Measurements from ENCODE around the gene SAMD7. TPM values are rescaled to one million over a fixed set of nuclear protein-coding genes. Genes with fewer than 3 reads are reported as not detected.

The SAMD7 gene
- total RNA-seq, 1 experiment from 2014 or later = not detected

DNA sequence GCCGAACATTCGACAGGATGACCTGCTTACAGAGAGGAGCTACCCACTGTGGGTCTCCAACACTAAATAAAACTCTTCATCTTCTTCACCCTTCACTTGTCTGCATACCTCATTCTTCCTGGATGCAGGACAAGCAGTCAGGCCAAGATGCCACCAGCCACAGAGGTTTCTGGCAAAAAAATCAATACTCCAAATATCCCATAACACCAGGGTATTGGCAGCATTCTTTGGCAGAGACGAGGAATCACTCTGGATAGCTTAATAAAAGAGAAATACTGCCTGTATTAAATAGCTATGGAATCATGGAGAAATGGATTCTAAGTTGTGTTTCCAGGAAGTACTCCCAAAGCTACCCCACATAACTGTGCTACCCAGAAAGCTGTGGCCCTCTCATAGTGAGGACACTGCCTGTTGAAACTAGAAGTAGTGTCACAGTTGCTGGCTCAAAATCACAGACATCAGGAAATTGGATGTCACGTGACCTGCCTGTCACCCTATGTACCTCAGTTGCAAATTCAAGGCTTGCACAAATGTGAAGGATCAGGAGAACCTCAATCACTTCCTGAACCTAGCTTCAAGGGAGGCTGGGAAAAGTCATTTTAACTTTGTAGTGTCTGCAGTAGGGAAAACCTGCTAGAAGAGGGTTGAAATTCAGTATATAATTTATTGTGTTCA, 30.7 kb upstream of the SAMD7 start:
- TF ChIP-seq, protein P1, sequence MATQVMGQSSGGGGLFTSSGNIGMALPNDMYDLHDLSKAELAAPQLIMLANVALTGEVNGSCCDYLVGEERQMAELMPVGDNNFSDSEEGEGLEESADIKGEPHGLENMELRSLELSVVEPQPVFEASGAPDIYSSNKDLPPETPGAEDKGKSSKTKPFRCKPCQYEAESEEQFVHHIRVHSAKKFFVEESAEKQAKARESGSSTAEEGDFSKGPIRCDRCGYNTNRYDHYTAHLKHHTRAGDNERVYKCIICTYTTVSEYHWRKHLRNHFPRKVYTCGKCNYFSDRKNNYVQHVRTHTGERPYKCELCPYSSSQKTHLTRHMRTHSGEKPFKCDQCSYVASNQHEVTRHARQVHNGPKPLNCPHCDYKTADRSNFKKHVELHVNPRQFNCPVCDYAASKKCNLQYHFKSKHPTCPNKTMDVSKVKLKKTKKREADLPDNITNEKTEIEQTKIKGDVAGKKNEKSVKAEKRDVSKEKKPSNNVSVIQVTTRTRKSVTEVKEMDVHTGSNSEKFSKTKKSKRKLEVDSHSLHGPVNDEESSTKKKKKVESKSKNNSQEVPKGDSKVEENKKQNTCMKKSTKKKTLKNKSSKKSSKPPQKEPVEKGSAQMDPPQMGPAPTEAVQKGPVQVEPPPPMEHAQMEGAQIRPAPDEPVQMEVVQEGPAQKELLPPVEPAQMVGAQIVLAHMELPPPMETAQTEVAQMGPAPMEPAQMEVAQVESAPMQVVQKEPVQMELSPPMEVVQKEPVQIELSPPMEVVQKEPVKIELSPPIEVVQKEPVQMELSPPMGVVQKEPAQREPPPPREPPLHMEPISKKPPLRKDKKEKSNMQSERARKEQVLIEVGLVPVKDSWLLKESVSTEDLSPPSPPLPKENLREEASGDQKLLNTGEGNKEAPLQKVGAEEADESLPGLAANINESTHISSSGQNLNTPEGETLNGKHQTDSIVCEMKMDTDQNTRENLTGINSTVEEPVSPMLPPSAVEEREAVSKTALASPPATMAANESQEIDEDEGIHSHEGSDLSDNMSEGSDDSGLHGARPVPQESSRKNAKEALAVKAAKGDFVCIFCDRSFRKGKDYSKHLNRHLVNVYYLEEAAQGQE (IDR thresholded peaks at IDR 0.05; ENCODE audit: insufficient read depth in 1 of 2, low read depth in 2 of 2, low read length in 1 of 2) = no peak
- TF ChIP-seq TCF7L2 (IDR thresholded peaks at IDR 0.05; ENCODE audit: low read depth, low read length) (no peak), POLR2AphosphoS5 (IDR thresholded peaks at IDR 0.05; ENCODE audit: low read depth, low read length) (no peak), SIN3A (IDR thresholded peaks at IDR 0.05; ENCODE audit: borderline replicate concordance, insufficient read depth, low read depth, low read length) (no peak)
- TF ChIP-seq, protein P2, sequence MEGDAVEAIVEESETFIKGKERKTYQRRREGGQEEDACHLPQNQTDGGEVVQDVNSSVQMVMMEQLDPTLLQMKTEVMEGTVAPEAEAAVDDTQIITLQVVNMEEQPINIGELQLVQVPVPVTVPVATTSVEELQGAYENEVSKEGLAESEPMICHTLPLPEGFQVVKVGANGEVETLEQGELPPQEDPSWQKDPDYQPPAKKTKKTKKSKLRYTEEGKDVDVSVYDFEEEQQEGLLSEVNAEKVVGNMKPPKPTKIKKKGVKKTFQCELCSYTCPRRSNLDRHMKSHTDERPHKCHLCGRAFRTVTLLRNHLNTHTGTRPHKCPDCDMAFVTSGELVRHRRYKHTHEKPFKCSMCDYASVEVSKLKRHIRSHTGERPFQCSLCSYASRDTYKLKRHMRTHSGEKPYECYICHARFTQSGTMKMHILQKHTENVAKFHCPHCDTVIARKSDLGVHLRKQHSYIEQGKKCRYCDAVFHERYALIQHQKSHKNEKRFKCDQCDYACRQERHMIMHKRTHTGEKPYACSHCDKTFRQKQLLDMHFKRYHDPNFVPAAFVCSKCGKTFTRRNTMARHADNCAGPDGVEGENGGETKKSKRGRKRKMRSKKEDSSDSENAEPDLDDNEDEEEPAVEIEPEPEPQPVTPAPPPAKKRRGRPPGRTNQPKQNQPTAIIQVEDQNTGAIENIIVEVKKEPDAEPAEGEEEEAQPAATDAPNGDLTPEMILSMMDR (IDR thresholded peaks at IDR 0.05) = no peak
- in situ Hi-C loops (cut with HindIII; ENCODE audit: low pct_unique_long_range_greater_than_20kb, low sequenced_read_pairs) = no loop called here

DNA sequence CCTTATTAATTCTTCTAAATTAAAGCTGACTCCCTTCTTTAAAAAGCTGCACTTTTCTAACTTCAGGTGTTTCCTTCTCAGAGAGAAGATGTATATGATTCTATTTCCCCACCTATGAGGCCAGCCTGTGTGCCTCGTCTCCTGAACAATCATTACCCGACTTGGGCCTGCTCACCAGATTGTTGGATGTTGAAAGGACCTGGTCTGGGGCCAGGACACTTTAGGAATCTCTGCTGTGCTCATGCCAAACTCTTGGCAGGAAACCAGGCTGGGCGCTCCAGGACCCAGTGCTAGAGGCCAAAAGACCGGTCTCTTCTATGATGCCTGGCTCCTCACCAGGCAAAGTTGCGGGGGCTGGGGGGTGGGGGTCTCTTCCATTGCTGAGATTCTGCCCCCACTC, 24.7 kb upstream of the SAMD7 start:
- no TSS peak for BruUV-seq (replicated peaks)
- DNase-seq (ENCODE audit: low read depth, low spot score) (no peak), ATAC-seq (no peak)
- ChIA-PET CTCF (no interaction called here), POLR2A (no interaction called here)
- Histone ChIP-seq H3K36me3 (ENCODE audit: control insufficient read depth, insufficient read depth, low read length) (no peaks in the 10 kb centered on the region), H3K9me3 (ENCODE audit: control insufficient read depth, insufficient read depth, low read depth, low read length) (no peaks in the 10 kb centered on the region), H3K4me1 (ENCODE audit: control insufficient read depth, insufficient read depth, low read length) (no peaks in the 10 kb centered on the region), H3K4me3 (ENCODE audit: low read depth in 2 of 2, low read length in 2 of 2) (no peak overlapping the region), H3K27me3 (ENCODE audit: control insufficient read depth, insufficient read depth, low read length) (no peaks in the 10 kb centered on the region; the same call in 1 of the 2 replicates), H3K27ac (ENCODE audit: low read length) (no peak overlapping the region)
- in situ Hi-C loops (cut with HindIII; ENCODE audit: low pct_unique_long_range_greater_than_20kb, low sequenced_read_pairs) (no loop called here), intact Hi-C loops (cut with micrococcal nuclease; ENCODE audit: unreplicated experiment) (no loop called here)
- TF ChIP-seq POLR2AphosphoS5 (IDR thresholded peaks at IDR 0.05; ENCODE audit: low read depth, low read length) = no peak
- TF ChIP-seq, protein P1 (IDR thresholded peaks at IDR 0.05; ENCODE audit: insufficient read depth in 1 of 2, low read depth in 2 of 2, low read length in 1 of 2) = no peak

More for the DNA sequence above, 30.7 kb upstream of the SAMD7 start:
- Histone ChIP-seq H3K27ac (ENCODE audit: low read length) (no peak overlapping the region), H3K27me3 (ENCODE audit: control insufficient read depth, insufficient read depth, low read length) (peaks cover 5% of the 10 kb centered on the region; the same call in 1 of the 2 replicates), H3K36me3 (ENCODE audit: control insufficient read depth, insufficient read depth, low read length) (no peaks in the 10 kb centered on the region), H3K4me1 (ENCODE audit: control insufficient read depth, insufficient read depth, low read length) (no peaks in the 10 kb centered on the region), H3K4me3 (ENCODE audit: low read depth in 2 of 2, low read length in 2 of 2) (no peak overlapping the region), H3K9me3 (ENCODE audit: control insufficient read depth, insufficient read depth, low read depth, low read length) (no peaks in the 10 kb centered on the region)
- CTCF ChIA-PET = no interaction called here
- no TSS peak for BruUV-seq (replicated peaks)
- ATAC-seq (no peak), DNase-seq (ENCODE audit: low read depth, low spot score) (no peak)
- POLR2A ChIA-PET = no interaction called here
- intact Hi-C loops (cut with micrococcal nuclease; ENCODE audit: unreplicated experiment) = no loop called here
